ENCODE results near the gene CC2D1A.

Gene CC2D1A

DNA sequence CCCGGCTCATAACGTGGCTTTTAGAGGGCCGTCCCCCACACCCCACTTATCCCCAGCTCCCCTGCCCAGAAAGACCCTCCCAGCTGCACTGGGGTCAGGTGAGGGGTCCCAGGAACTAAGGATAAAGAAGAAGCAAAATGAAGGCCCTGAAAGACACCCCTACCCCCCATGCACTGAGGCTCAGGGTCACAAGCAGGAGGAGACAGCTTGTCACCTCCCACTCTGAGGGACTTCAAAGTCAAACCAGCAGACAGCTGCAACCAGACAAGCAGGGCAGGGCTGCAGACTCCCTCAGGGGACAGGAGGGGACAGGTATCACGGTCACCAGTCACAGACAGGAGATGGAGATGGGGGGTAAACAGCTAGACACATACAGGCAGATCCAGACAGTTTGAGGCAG, 35.1 kb upstream of the CC2D1A start:
- Histone ChIP-seq H3K27me3 (ENCODE audit: control insufficient read depth, low read length) (peaks cover 7% of the 10 kb centered on the region; the same call in 1 of the 2 replicates), H3K4me2 (ENCODE audit: low read length) (peak overlapping the region; percentile 70), H3K9me2 (replicated peaks; ENCODE audit: control insufficient read depth, low read length) (no peaks in the 10 kb centered on the region), H3K36me3 (ENCODE audit: control insufficient read depth, low read length) (no peaks in the 10 kb centered on the region), H3K79me2 (ENCODE audit: control insufficient read depth, low read length) (no peaks in the 10 kb centered on the region), H3K9me3 (ENCODE audit: control insufficient read depth, insufficient read depth, low read length) (no peaks in the 10 kb centered on the region), H4K20me1 (ENCODE audit: control insufficient read depth, insufficient read depth, low read depth, low read length) (no peaks in the 10 kb centered on the region), H3K4me3 (ENCODE audit: low read length) (0 out of 2 replicates have a peak overlapping the region, but pooled peaks have one; percentile 11), H3K27ac (ENCODE audit: low read depth, low read length) (peak overlapping the region; percentile 46), H3F3A (ENCODE audit: control insufficient read depth, insufficient read depth) (no peaks in the 10 kb centered on the region), H3K4me1 (ENCODE audit: control insufficient read depth, low read length) (peaks cover 54% of the 10 kb centered on the region)
- TF ChIP-seq, protein P1, sequence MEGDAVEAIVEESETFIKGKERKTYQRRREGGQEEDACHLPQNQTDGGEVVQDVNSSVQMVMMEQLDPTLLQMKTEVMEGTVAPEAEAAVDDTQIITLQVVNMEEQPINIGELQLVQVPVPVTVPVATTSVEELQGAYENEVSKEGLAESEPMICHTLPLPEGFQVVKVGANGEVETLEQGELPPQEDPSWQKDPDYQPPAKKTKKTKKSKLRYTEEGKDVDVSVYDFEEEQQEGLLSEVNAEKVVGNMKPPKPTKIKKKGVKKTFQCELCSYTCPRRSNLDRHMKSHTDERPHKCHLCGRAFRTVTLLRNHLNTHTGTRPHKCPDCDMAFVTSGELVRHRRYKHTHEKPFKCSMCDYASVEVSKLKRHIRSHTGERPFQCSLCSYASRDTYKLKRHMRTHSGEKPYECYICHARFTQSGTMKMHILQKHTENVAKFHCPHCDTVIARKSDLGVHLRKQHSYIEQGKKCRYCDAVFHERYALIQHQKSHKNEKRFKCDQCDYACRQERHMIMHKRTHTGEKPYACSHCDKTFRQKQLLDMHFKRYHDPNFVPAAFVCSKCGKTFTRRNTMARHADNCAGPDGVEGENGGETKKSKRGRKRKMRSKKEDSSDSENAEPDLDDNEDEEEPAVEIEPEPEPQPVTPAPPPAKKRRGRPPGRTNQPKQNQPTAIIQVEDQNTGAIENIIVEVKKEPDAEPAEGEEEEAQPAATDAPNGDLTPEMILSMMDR (IDR thresholded peaks at IDR 0.05; ENCODE audit: low read depth, low read length, poor library complexity, severe bottlenecking) = no peak
- no peak for TF ChIP-seq EZH2phosphoT487 (IDR thresholded peaks at IDR 0.05; ENCODE audit: borderline replicate concordance, low read length)

DNA sequence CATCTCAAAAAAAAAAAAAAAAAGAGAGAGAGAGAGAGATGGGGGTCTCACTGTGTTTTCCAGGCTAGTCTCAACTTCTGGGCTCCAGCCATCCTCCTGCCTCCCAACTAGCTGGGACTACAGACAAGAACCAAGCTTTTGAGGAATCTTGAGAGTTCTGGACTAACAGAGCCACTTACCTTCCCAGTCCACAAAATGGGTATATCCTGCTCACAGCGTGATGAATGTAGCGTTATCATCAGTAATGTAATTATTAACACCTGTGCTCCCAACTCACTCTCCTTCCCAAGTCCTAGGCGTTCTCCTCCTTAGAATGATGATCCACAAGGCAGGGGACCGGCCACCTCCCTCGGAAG, 33.7 kb upstream of the CC2D1A start:
- TF ChIP-seq, protein P1 (IDR thresholded peaks at IDR 0.05; ENCODE audit: low read depth, low read length, poor library complexity, severe bottlenecking) = no peak
- TF ChIP-seq EZH2phosphoT487 (IDR thresholded peaks at IDR 0.05; ENCODE audit: borderline replicate concordance, low read length) = no peak
- Histone ChIP-seq H3K9me3 (ENCODE audit: control insufficient read depth, insufficient read depth, low read length) (no peaks in the 10 kb centered on the region), H3K4me1 (ENCODE audit: control insufficient read depth, low read length) (peaks cover 47% of the 10 kb centered on the region), H4K20me1 (ENCODE audit: control insufficient read depth, insufficient read depth, low read depth, low read length) (no peaks in the 10 kb centered on the region), H3K4me3 (ENCODE audit: low read length) (peak overlapping the region; percentile 66), H3K27me3 (ENCODE audit: control insufficient read depth, low read length) (no peaks in the 10 kb centered on the region), H3K79me2 (ENCODE audit: control insufficient read depth, low read length) (no peaks in the 10 kb centered on the region), H3K4me2 (ENCODE audit: low read length) (peak overlapping the region; percentile 70), H3K27ac (ENCODE audit: low read depth, low read length) (no peak overlapping the region), H3F3A (ENCODE audit: control insufficient read depth, insufficient read depth) (no peaks in the 10 kb centered on the region), H3K36me3 (ENCODE audit: control insufficient read depth, low read length) (no peaks in the 10 kb centered on the region), H3K9me2 (replicated peaks; ENCODE audit: control insufficient read depth, low read length) (no peaks in the 10 kb centered on the region)

DNA sequence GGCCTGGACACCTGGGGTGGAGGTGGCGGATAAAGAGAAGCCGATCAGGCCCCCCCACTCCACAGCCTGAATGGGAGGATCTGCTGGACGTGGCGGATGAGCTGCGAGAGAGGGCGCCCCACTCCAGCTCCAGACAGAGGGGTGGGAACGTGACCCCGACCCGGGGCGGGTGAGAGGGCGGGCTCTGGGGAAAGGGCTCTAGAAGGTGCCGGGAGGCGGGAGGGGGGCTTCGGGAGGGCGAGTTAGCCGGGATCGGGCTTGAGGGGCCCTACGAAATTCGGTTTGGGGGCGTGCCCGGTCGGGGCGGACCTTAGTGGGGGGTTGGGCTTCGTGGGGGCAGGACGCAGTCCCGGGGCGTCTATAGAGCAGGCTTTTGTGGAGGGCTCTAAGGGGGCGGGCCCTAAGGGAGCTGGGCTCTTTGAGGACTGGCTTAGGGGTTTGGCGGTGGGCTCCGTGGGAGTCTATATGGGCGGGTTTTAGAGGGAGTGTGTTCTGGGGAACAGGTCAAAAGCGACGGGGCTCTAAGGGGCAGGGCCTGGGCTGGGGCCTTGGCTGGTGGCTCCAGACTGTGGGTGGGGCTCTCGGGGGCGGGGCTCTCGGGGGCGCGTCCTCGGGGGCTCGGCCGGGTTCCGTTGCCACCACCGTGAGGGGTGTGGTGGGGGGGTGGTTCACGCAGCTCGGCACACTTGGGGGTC, 33.2 kb upstream of the CC2D1A start:
- Histone ChIP-seq H3K27ac (ENCODE audit: low read depth, low read length) (no peak overlapping the region), H3K4me1 (ENCODE audit: control insufficient read depth, low read length) (peaks cover 43% of the 10 kb centered on the region), H3K9me2 (replicated peaks; ENCODE audit: control insufficient read depth, low read length) (no peaks in the 10 kb centered on the region), H3K27me3 (ENCODE audit: control insufficient read depth, low read length) (no peaks in the 10 kb centered on the region), H3K4me3 (ENCODE audit: low read length) (peak overlapping the region; percentile 66), H3K36me3 (ENCODE audit: control insufficient read depth, low read length) (no peaks in the 10 kb centered on the region), H3K9me3 (ENCODE audit: control insufficient read depth, insufficient read depth, low read length) (no peaks in the 10 kb centered on the region), H3K79me2 (ENCODE audit: control insufficient read depth, low read length) (no peaks in the 10 kb centered on the region), H3K4me2 (ENCODE audit: low read length) (peak overlapping the region; percentile 70), H3F3A (ENCODE audit: control insufficient read depth, insufficient read depth) (no peaks in the 10 kb centered on the region), H4K20me1 (ENCODE audit: control insufficient read depth, insufficient read depth, low read depth, low read length) (no peaks in the 10 kb centered on the region)
- TF ChIP-seq, protein P1 (IDR thresholded peaks at IDR 0.05; ENCODE audit: low read depth, low read length, poor library complexity, severe bottlenecking) = peak; percentile 57
- no peak for TF ChIP-seq EZH2phosphoT487 (IDR thresholded peaks at IDR 0.05; ENCODE audit: borderline replicate concordance, low read length)

All from DOHH2 (cell line).